GM12878 (cell line): ENCODE results near the gene ATP5PB. TPM values are rescaled to one million over a fixed set of nuclear protein-coding genes. Genes with fewer than 3 reads are reported as not detected.

Experiments used
- ATAC-seq: fragments of 200-7000 bp; cut with Tn5 transposase; 3 replicates; pipeline ENCODE4 v1.9.1; 2020; ENCODE audit warnings: mild to moderate bottlenecking, moderate library complexity
- BruUV-seq: library from RNA; stranded (reverse); fragments of 400-500 nt; replicated peaks from 2 replicates; lab custom pipeline; 2021; lab: Mats Ljungman, UMichigan
- CTCF ChIA-PET: fragments of 300-600 bp; sonication (Branson Sonifier 250); formaldehyde crosslinking; extraction: SDS; loops from one replicate; lab custom pipeline; 2021; ENCODE audit warnings: inconsistent platforms; lab: Yijun Ruan, JAX
- POLR2A ChIA-PET: fragments of 350-600 bp; formaldehyde crosslinking; extraction: SDS; loops from one replicate; lab custom pipeline; 2021; ENCODE audit warnings: inconsistent platforms; lab: Charles Lee
- RAD21 ChIA-PET: fragments of 300-600 bp; sonication (Branson Sonifier 250); formaldehyde crosslinking; loops from one replicate; lab custom pipeline; 2023; ENCODE audit warnings: antibody characterized with exemption; ENCODE audit not compliant: unreplicated experiment; lab: Charles Lee
- SMC1A ChIA-PET: fragments of 300-600 bp; sonication (Branson Sonifier 250); formaldehyde crosslinking; loops from one replicate; lab custom pipeline; 2023; ENCODE audit not compliant: unreplicated experiment, uncharacterized antibody; lab: Charles Lee
- DNase-seq: peaks from one replicate; pipeline ENCODE4 v3.0.0-alpha.2; 2011; ENCODE audit warnings: low read depth, low spot score
- FAIRE-seq: peaks from 3 replicates; lab custom pipeline; 2011; peaks lifted over from hg19 to GRCh38; lab: Jason Lieb, UNC
- H2AFZ ChIP-seq: 2 replicates; pipeline ENCODE4 v1.6.0; 2011; ENCODE audit warnings: low read depth, low read length, control low read depth; ENCODE audit not compliant: control insufficient read depth
- H3K27ac ChIP-seq: 2 replicates; pipeline ENCODE4 v1.5.1; 2011; ENCODE audit warnings: control low read depth; ENCODE audit not compliant: control insufficient read depth, insufficient read depth
- H3K27me3 ChIP-seq, 2 experiments: replicated peaks in 1 of 2; 2 replicates each; pipeline versions ENCODE4 v1.6.0 to v1.6.1; 2011; ENCODE audit warnings: low read length in 1 of 2; ENCODE audit not compliant: control insufficient read depth in 2 of 2, insufficient read depth in 2 of 2
- H3K36me3 ChIP-seq, 2 experiments: 2 replicates each; pipeline ENCODE4 v1.5.1; 2011; ENCODE audit warnings: low read length in 1 of 2; ENCODE audit not compliant: control insufficient read depth in 2 of 2, insufficient read depth in 2 of 2
- H3K4me1 ChIP-seq: 2 replicates; pipeline ENCODE4 v1.6.1; 2011; ENCODE audit warnings: mild to moderate bottlenecking, low read length, moderate library complexity, mixed read lengths; ENCODE audit not compliant: control insufficient read depth, insufficient read depth
- H3K4me2 ChIP-seq: 2 replicates; pipeline ENCODE4 v1.6.0; 2011; ENCODE audit warnings: control low read depth; ENCODE audit not compliant: control insufficient read depth, insufficient read depth
- H3K4me3 ChIP-seq: fragments of 200-600 bp; sonication (generic); 2 replicates; pipeline ENCODE4 v1.5.1; 2016
- H3K79me2 ChIP-seq: 2 replicates; pipeline ENCODE4 v1.6.0; 2011; ENCODE audit warnings: low read length; ENCODE audit not compliant: control insufficient read depth, insufficient read depth
- H3K9ac ChIP-seq: 2 replicates; pipeline ENCODE4 v1.8.0; 2011; ENCODE audit warnings: low read length, control low read depth, mixed read lengths; ENCODE audit not compliant: control insufficient read depth, insufficient read depth
- H3K9me3 ChIP-seq: replicated peaks from 3 replicates; pipeline ENCODE4 v1.5.1; 2011; ENCODE audit warnings: mild to moderate bottlenecking, low read length; ENCODE audit not compliant: control insufficient read depth, insufficient read depth
- H4K20me1 ChIP-seq: 2 replicates; pipeline ENCODE4 v1.6.0; 2011; ENCODE audit not compliant: control insufficient read depth, insufficient read depth
- BACH1 ChIP-seq: fragments of 450-650 bp; IDR thresholded peaks from 2 replicates; pipeline ENCODE4 v1.6.1; 2017; ENCODE audit warnings: mild to moderate bottlenecking, borderline replicate concordance
- CTCF ChIP-seq, 3 experiments: IDR thresholded peaks in 2 of 3; conservative IDR thresholded peaks in 1 of 3; 2 replicates each; pipeline ENCODE4 v1.5.1; 2011; ENCODE audit warnings: low read depth in 3 of 3, low read length in 3 of 3, mild to moderate bottlenecking in 3 of 3, control low read depth in 2 of 3, moderate library complexity in 2 of 3, inconsistent platforms in 1 of 3, mixed read lengths in 1 of 3; ENCODE audit not compliant: control insufficient read depth in 2 of 3, insufficient read depth in 1 of 3; ENCODE audit errors: extremely low read depth in 1 of 3
- CUX1 ChIP-seq: IDR thresholded peaks from 2 replicates; pipeline ENCODE4 v1.6.1; 2012; ENCODE audit warnings: improper control_type of control experiment, low read depth, low read length; ENCODE audit not compliant: insufficient replicate concordance
- NR2F1 ChIP-seq: fragments of 450-650 bp; conservative IDR thresholded peaks from 2 replicates; pipeline ENCODE4 v1.6.1; 2017; ENCODE audit warnings: mild to moderate bottlenecking
- SMAD1 ChIP-seq: fragments of 450-650 bp; IDR thresholded peaks from 2 replicates; pipeline ENCODE4 v1.6.1; 2018; ENCODE audit warnings: mild to moderate bottlenecking, low read depth; ENCODE audit not compliant: partially characterized antibody
- SMAD5 ChIP-seq: IDR thresholded peaks from 2 replicates; pipeline ENCODE4 v1.6.1; 2016; ENCODE audit warnings: antibody characterized with exemption, low read depth
- SMARCA5 ChIP-seq: fragments of 450-650 bp; IDR thresholded peaks from 2 replicates; pipeline ENCODE4 v1.6.1; 2017; ENCODE audit warnings: mild to moderate bottlenecking
- STAT1 ChIP-seq: fragments of 450-650 bp; conservative IDR thresholded peaks from 2 replicates; pipeline ENCODE4 v1.6.1; 2014; ENCODE audit warnings: antibody characterized with exemption, mild to moderate bottlenecking
- WRNIP1 ChIP-seq: IDR thresholded peaks from 2 replicates; pipeline ENCODE4 v1.6.1; 2011; ENCODE audit warnings: low read depth, low read length, improper control_type of control experiment, borderline replicate concordance
- ZNF274 ChIP-seq: IDR thresholded peaks from one replicate; pipeline ENCODE4 v1.8.0; 2011; ENCODE audit not compliant: insufficient read length, insufficient read depth
- ZNF384 ChIP-seq: IDR thresholded peaks from 2 replicates; pipeline ENCODE4 v1.6.1; 2012; ENCODE audit warnings: low read depth, mild to moderate bottlenecking, low read length, improper control_type of control experiment, borderline replicate concordance
- ZSCAN29 ChIP-seq: fragments of 450-650 bp; IDR thresholded peaks from 2 replicates; pipeline ENCODE4 v1.6.1; 2017; ENCODE audit warnings: mild to moderate bottlenecking, moderate library complexity
- WGBS: methylation state at CpG from one replicate; pipeline ENCODE4 v1.1.6; 2016; ENCODE audit warnings: low lambda C conversion rate; ENCODE audit not compliant: insufficient replicate concordance, insufficient coverage; ENCODE audit errors: missing lambda C conversion rate; 5-methylcytosine and 5-hydroxymethylcytosine counted together
- in situ Hi-C: fragments of 300-500 bp; cut with MboI; formaldehyde crosslinking; loops from 9 replicates; pipeline ENCODE4 v1.14.3; 2018; ENCODE audit warnings: mixed read lengths
- intact Hi-C: fragments of 100-400 bp; cut with micrococcal nuclease; formaldehyde crosslinking; loops from one replicate; pipeline ENCODE4 v1.14.2; 2022; ENCODE audit not compliant: unreplicated experiment
- polyA plus RNA-seq, 11 experiments: library from polyadenylated mRNA; depleted of rRNA in 4 of 11; unstranded in 6 of 11; stranded (reverse) in 5 of 11; fragments of >200 nt; fragmentation: Nextera tagmentation in 4 of 11; fragmentation: Illumina TruSeq in 1 of 11; extraction: Ambion mirVana in 4 of 11; extraction: Trizol in 1 of 11; gene quantifications; 1 replicate in 1 of 11; 2 replicates in 10 of 11; pipeline versions ENCODE4 v1.2.1 to v1.2.3, GENCODE V29; 2011 to 2016; ENCODE audit warnings: inconsistent platforms in 2 of 11, missing spikeins in 2 of 11, low read depth in 1 of 11
- total RNA-seq, 4 experiments: library from RNA; depleted of rRNA in 3 of 4; stranded (reverse); fragments of >200 nt in 3 of 4; fragmentation: Illumina TruSeq in 1 of 4; extraction: Trizol in 1 of 4; gene quantifications; 2 replicates each; pipeline versions ENCODE4 v1.2.1 to v1.2.3, GENCODE V29; 2013 to 2021
- TF ChIP-seq, protein P1 (sequence below): IDR thresholded peaks from 2 replicates; pipeline ENCODE4 v1.6.1; 2012; ENCODE audit warnings: low read depth, low read length, improper control_type of control experiment
- TF ChIP-seq, protein P2 (sequence below): fragments of 450-650 bp; IDR thresholded peaks from 2 replicates; pipeline ENCODE4 v1.6.1; 2018; ENCODE audit warnings: borderline replicate concordance, mild to moderate bottlenecking; ENCODE audit not compliant: partially characterized antibody

Gene ATP5PB
- total and polyA plus RNA-seq, 10 of the 15 experiments (the other 5 are each of a cell fraction or from before 2014, with no cell fraction given): 380 to 1,760 (median 677) TPM

- DNase-seq: no peak
- ATAC-seq: no peak
- Histone ChIP-seq H3K4me1 (peaks cover 5% of the 10 kb centered on the region), H3K27ac (no peak overlapping the region), H3K36me3 (no peaks in the 10 kb centered on the region), H3K9ac (no peak overlapping the region), H4K20me1 (no peaks in the 10 kb centered on the region), H3K9me3 (no peaks in the 10 kb centered on the region), H2AFZ (no peak overlapping the region), H3K79me2 (no peaks in the 10 kb centered on the region), H3K4me2 (no peak overlapping the region), H3K4me3 (no peak overlapping the region), H3K27me3 (no peaks in the 10 kb centered on the region)
- intact Hi-C loops (loop anchor here (10.0 kb wide), 1 partner anchor 358 kb away; no protein-coding TSS in a partner anchor), in situ Hi-C loops (no loop called here)
- no peak for FAIRE-seq
- WGBS: 76% methylated on average over 6 of the region's 6 CpGs
- CTCF ChIA-PET: interaction anchor here (1.2 to 1.3 kb wide), 2 partner anchors 36 to 40 kb away, joined by 3 read pairs; no protein-coding TSS in a partner anchor
- no TSS peak for BruUV-seq
- SMC1A ChIA-PET: interaction anchor here (0.7 kb wide), 1 partner anchor 184 kb away, joined by 3 read pairs; no protein-coding TSS in a partner anchor
- POLR2A ChIA-PET: no interaction called here
- RAD21 ChIA-PET: interaction anchor here (2.7 kb wide), 1 partner anchor 377 kb away, joined by 9 read pairs; no protein-coding TSS in a partner anchor
- no peak for TF ChIP-seq SMARCA5
- no peak for TF ChIP-seq CUX1
- no peak for TF ChIP-seq ZNF274
- no peak for TF ChIP-seq WRNIP1
- no peak for TF ChIP-seq CTCF (IDR thresholded peaks at IDR 0.05 in 2 of 3, conservative IDR thresholded peaks at IDR 0.05 in 1 of 3; ENCODE audit: control insufficient read depth in 2 of 3, extremely low read depth in 1 of 3, insufficient read depth in 1 of 3, low read depth in 3 of 3, low read length in 3 of 3)
- TF ChIP-seq, protein P1, sequence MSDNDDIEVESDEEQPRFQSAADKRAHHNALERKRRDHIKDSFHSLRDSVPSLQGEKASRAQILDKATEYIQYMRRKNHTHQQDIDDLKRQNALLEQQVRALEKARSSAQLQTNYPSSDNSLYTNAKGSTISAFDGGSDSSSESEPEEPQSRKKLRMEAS: no peak
- no peak for TF ChIP-seq ZNF384
- no peak for TF ChIP-seq NR2F1
- no peak for TF ChIP-seq ZSCAN29
- no peak for TF ChIP-seq SMAD5
- no peak for TF ChIP-seq STAT1
- TF ChIP-seq BACH1: no peak
- no peak for TF ChIP-seq SMAD1
- TF ChIP-seq, protein P2, sequence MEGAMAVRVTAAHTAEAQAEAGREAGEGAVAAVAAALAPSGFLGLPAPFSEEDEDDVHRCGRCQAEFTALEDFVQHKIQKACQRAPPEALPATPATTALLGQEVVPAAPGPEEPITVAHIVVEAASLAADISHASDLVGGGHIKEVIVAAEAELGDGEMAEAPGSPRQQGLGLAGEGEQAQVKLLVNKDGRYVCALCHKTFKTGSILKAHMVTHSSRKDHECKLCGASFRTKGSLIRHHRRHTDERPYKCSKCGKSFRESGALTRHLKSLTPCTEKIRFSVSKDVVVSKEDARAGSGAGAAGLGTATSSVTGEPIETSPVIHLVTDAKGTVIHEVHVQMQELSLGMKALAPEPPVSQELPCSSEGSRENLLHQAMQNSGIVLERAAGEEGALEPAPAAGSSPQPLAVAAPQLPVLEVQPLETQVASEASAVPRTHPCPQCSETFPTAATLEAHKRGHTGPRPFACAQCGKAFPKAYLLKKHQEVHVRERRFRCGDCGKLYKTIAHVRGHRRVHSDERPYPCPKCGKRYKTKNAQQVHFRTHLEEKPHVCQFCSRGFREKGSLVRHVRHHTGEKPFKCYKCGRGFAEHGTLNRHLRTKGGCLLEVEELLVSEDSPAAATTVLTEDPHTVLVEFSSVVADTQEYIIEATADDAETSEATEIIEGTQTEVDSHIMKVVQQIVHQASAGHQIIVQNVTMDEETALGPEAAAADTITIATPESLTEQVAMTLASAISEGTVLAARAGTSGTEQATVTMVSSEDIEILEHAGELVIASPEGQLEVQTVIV: no peak
These were observed 42.0 kb upstream of the ATP5PB start for GRCh38 chr1:111407301-111407700.
